Esophagus (tissue), 2 donors: ENCODE data around the gene CHL1. TPM values are rescaled to one million over a fixed set of nuclear protein-coding genes. Genes with fewer than 3 reads are reported as not detected.

Experiments used
- H3K27ac ChIP-seq, 2 donors: one replicate each; pipeline ENCODE4 v1.5.1; 2013; ENCODE audit warnings: low read depth in 2 of 2, mild to moderate bottlenecking in 2 of 2, inconsistent platforms in 1 of 2, low read length in 1 of 2, moderate library complexity in 1 of 2
- H3K27me3 ChIP-seq, 2 donors: one replicate each; pipeline ENCODE4 v1.6.1; 2013; ENCODE audit warnings: low read length in 2 of 2, control low read depth in 1 of 2, mild to moderate bottlenecking in 1 of 2; ENCODE audit not compliant: insufficient read depth in 2 of 2, control insufficient read depth in 1 of 2
- H3K36me3 ChIP-seq, 2 donors: one replicate each; pipeline ENCODE4 v1.6.1; 2013; ENCODE audit warnings: low read length in 1 of 2; ENCODE audit not compliant: control insufficient read depth in 2 of 2, insufficient read depth in 2 of 2
- H3K4me1 ChIP-seq, 2 donors: one replicate each; pipeline ENCODE4 v1.6.1; 2013; ENCODE audit warnings: low read length in 1 of 2; ENCODE audit not compliant: control insufficient read depth in 2 of 2, insufficient read depth in 2 of 2
- H3K4me3 ChIP-seq, 2 donors: one replicate each; pipeline ENCODE4 v1.5.1; 2013; ENCODE audit warnings: low read length in 2 of 2, mild to moderate bottlenecking in 2 of 2, low read depth in 1 of 2, moderate library complexity in 1 of 2
- H3K9me3 ChIP-seq, 2 donors: one replicate each; pipeline ENCODE4 v1.6.1; 2013; ENCODE audit warnings: mild to moderate bottlenecking in 2 of 2, low read depth in 1 of 2, low read length in 1 of 2, moderate library complexity in 1 of 2; ENCODE audit not compliant: control insufficient read depth in 2 of 2, insufficient read depth in 1 of 2
- WGBS, 2 donors: extraction: QIAGEN DNeasy Blood & Tissue Kit; methylation state at CpG; one replicate each; pipeline ENCODE4 v1.1.7; 2013; 5-methylcytosine and 5-hydroxymethylcytosine counted together
- polyA plus RNA-seq, 2 donors: library from polyadenylated mRNA; stranded (reverse); fragments of 200-250 nt; gene quantifications; one replicate each; pipeline ENCODE4 v1.2.3, GENCODE V29; 2013
- donor health status: healthy with polysubstance abuse.
- donor health status: Bipolar disorder and iron deficiency.

CHL1 gene
- polyA plus RNA-seq, 2 donors: 2.3 to 3.4 TPM

DNA sequence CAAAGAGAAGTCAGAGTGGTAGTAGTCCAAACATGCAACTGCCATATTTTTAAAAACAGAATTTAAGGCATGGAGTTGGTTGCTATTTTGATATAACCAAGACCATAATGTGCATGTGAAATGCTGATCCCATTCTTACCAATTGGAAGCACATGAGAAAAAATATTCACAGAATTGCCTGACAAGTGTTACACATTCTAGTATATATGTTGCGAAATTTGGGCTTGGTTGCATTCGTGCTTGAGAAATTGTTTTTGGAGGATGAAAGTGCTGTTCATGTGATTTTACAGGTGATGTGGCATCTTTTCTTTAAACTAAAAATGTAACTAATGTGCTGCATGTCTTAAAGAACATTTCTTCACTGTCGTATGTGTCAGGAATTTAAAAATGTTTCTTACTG lies 199.7 kb downstream of the CHL1 start:
- WGBS, 2 donors: 74 to 75% methylated on average over 3 of the region's 3 CpGs
- H3K4me3 ChIP-seq: no peak overlapping the region
- no peaks in the 10 kb centered on the region for H3K4me1 ChIP-seq
- no peaks in the 10 kb centered on the region for H3K36me3 ChIP-seq
- no peaks in the 10 kb centered on the region for H3K9me3 ChIP-seq
- no peak overlapping the region for H3K27ac ChIP-seq
- no peaks in the 10 kb centered on the region for H3K27me3 ChIP-seq

DNA sequence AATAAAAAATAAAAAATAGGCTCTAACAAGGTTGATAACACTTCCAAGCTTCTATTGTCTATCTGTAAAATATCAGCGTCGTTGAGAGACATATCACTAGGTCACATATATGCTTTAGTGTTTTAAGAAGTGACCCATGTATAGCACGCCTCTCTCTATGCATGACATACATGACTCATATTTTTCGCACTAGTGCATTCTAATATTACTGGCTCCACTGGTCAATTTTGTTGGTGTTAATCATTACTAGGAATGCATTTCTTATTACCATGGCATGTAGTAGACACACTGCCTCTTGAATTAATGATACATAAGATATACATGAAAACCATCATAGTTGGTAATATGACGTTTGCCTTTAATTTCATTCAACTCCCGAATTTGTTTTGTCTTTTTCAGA lies 203.1 kb downstream of the CHL1 start:
- no peaks in the 10 kb centered on the region for H3K4me1 ChIP-seq
- H3K27ac ChIP-seq: no peak overlapping the region
- 82 to 86% methylated on average over 6 of the region's 6 CpGs for WGBS, 2 donors
- no peaks in the 10 kb centered on the region for H3K36me3 ChIP-seq
- H3K27me3 ChIP-seq: no peaks in the 10 kb centered on the region
- H3K4me3 ChIP-seq: no peak overlapping the region
- H3K9me3 ChIP-seq: no peaks in the 10 kb centered on the region

- H3K27me3 ChIP-seq: no peaks in the 10 kb centered on the region
- no peaks in the 10 kb centered on the region for H3K4me1 ChIP-seq
- peaks cover 0 to 3% of the 10 kb centered on the region in 2 donors for H3K9me3 ChIP-seq
- no peaks in the 10 kb centered on the region for H3K36me3 ChIP-seq
- H3K4me3 ChIP-seq: no peak overlapping the region
- 75 to 84% methylated on average over 4 of the region's 4 CpGs for WGBS, 2 donors
- no peak overlapping the region for H3K27ac ChIP-seq
These were observed 207.3 kb downstream of the CHL1 start for GRCh38 chr3:403826-404225.

DNA sequence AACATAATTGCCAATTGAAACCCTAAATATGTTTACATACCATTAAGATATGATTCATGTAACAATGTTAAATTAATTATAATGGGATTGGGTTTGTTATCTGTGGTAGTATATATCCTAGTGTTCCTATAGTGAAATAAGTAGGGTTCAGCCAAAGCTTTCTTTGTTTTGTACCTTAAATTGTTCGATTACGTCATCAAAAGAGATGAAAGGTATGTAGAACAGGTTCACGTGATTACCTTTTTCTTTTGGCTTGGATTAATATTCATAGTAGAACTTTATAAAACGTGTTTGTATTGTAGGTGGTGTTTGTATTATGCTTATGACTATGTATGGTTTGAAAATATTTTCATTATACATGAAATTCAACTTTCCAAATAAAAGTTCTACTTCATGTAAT lies 212.4 kb downstream of the CHL1 start:
- Histone ChIP-seq H3K4me1 (no peaks in the 10 kb centered on the region), H3K4me3 (no peak overlapping the region), H3K9me3 (peaks cover 0 to 3% of the 10 kb centered on the region in 2 donors), H3K36me3 (no peaks in the 10 kb centered on the region), H3K27me3 (no peaks in the 10 kb centered on the region), H3K27ac (no peak overlapping the region)
- 65 to 69% methylated on average over 4 of the region's 4 CpGs for WGBS, 2 donors

GRCh38 chr3:411226-411625 lies 214.7 kb downstream of the CHL1 start:
- 25 to 29% methylated on average over 2 of the region's 2 CpGs for WGBS, 2 donors
- Histone ChIP-seq H3K36me3 (no peaks in the 10 kb centered on the region), H3K4me1 (no peaks in the 10 kb centered on the region), H3K27me3 (no peaks in the 10 kb centered on the region), H3K9me3 (no peaks in the 10 kb centered on the region), H3K27ac (no peak overlapping the region), H3K4me3 (no peak overlapping the region)

DNA sequence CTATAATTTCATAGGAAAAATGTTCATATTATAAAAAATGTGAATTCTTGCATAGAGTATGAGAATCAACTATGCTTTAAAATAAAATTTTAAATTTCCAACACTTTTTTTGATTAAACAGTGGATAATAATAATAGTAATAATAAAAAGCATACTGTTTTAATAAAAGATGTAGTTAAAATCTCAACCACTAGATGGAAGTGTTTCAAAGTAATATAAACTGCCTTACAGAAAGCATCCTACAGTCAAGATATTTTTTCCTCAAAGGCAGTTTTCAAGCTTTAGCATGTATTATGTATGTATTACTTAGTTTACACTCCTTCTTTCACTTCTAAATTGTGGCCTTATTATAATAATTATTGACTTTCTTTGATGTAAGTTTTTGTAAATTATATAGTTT lies 217.5 kb downstream of the CHL1 start:
- Histone ChIP-seq H3K4me1 (no peaks in the 10 kb centered on the region), H3K4me3 (no peak overlapping the region), H3K9me3 (no peaks in the 10 kb centered on the region), H3K36me3 (no peaks in the 10 kb centered on the region), H3K27me3 (no peaks in the 10 kb centered on the region), H3K27ac (no peak overlapping the region)

DNA sequence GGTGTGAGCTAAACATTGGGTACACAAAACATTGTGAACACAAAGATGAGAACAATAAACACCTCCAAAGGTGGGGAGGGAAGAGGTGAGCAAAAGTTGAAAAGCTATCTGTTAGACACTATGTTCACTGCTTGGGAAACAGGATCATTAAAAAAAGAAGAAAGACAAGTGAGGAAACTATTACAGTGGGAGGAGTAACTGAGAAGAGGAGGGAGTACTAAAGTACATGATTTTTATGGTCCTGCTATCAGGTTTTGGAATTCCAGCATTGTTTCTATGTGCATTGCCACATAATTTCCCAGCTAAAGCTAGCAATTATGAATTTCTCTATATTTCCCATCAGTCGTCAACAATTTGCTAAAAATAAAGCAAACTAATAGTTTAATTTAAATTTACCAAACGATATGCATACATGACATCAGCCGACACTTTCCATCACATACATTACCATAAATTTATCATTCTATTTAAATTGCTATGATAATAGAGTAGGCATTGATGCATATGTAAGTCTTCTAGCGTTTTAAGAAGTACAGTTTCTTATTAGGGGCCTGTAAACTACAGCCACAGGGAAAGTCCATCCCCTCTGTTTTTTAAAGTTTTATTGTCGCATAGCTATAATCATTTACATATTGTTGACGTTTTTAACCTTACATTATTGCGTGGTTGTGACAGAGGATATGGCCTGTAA lies 221.8 kb downstream of the CHL1 start:
- Histone ChIP-seq H3K9me3 (no peaks in the 10 kb centered on the region), H3K4me1 (no peaks in the 10 kb centered on the region), H3K36me3 (no peaks in the 10 kb centered on the region), H3K27me3 (no peaks in the 10 kb centered on the region), H3K4me3 (no peak overlapping the region), H3K27ac (no peak overlapping the region)
- 67% methylated on average over 7 of the region's 7 CpGs for WGBS, 2 donors

- no peak overlapping the region for H3K27ac ChIP-seq
- H3K36me3 ChIP-seq: no peaks in the 10 kb centered on the region
- H3K4me3 ChIP-seq: no peak overlapping the region
- no peaks in the 10 kb centered on the region for H3K4me1 ChIP-seq
- no peaks in the 10 kb centered on the region for H3K27me3 ChIP-seq
- H3K9me3 ChIP-seq: no peaks in the 10 kb centered on the region
- 89% methylated on average over 5 of the region's 5 CpGs for WGBS, 2 donors
These were observed 224.0 kb downstream of the CHL1 start for GRCh38 chr3:420584-420983.

- 52 to 71% methylated on average over 3 of the region's 3 CpGs for WGBS, 2 donors
- no peaks in the 10 kb centered on the region for H3K27me3 ChIP-seq
- no peaks in the 10 kb centered on the region for H3K36me3 ChIP-seq
- no peaks in the 10 kb centered on the region for H3K4me1 ChIP-seq
- no peak overlapping the region for H3K27ac ChIP-seq
- H3K9me3 ChIP-seq: no peaks in the 10 kb centered on the region
- H3K4me3 ChIP-seq: no peak overlapping the region
These were observed 228.5 kb downstream of the CHL1 start for GRCh38 chr3:425079-425478.

DNA sequence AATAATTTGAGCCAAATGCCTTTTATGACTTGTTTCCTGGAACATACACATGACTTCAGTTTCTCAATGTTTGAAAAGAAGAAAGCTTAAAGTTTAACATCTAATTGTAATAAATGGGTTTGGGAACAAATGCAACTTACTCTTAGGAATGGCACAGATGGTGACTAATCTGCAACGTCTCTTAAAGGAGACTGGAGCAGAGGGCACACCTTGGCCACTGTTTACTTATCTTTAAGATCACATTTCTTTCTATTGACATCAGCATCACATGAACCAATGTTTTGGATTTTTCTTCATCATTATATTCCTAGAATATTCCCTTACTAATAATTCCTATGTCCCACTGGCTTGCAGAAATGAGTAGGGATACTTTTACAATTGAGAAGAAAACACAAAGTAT lies 229.5 kb downstream of the CHL1 start:
- Histone ChIP-seq H3K4me3 (no peak overlapping the region), H3K36me3 (no peaks in the 10 kb centered on the region), H3K9me3 (no peaks in the 10 kb centered on the region), H3K4me1 (no peaks in the 10 kb centered on the region), H3K27me3 (no peaks in the 10 kb centered on the region), H3K27ac (no peak overlapping the region)
- 32 to 42% methylated on average over 1 of the region's 1 CpG for WGBS, 2 donors
